H1 (cell line): ENCODE data around the gene PTGES2. TPM values are rescaled to one million over a fixed set of nuclear protein-coding genes. Genes with fewer than 3 reads are reported as not detected.

Experiments
- CTCF ChIA-PET: fragments of 300-600 bp; sonication (Branson Sonifier 250); formaldehyde crosslinking; loops from one replicate; lab custom pipeline; 2021; ENCODE audit not compliant: partially characterized antibody; lab: Charles Lee
- POLR2A ChIA-PET: fragments of 300-600 bp; sonication (Branson Sonifier 250); formaldehyde crosslinking; loops from one replicate; lab custom pipeline; 2021; ENCODE audit warnings: inconsistent platforms; ENCODE audit not compliant: partially characterized antibody; lab: Charles Lee
- DNase-seq, 2 experiments: peaks; one replicate each; pipeline versions ENCODE4 v3.0.0 to v3.0.0-alpha.2; 2010 to 2022; ENCODE audit warnings: low spot score in 2 of 2, low read depth in 1 of 2, mixed read lengths in 1 of 2
- FAIRE-seq: peaks from 2 replicates; lab custom pipeline; 2011; peaks lifted over from hg19 to GRCh38; lab: Jason Lieb, UNC
- H2AFZ ChIP-seq: 2 replicates; pipeline ENCODE4 v1.8.1; 2012; ENCODE audit warnings: low read length, inconsistent platforms
- H2AK5ac ChIP-seq: 2 replicates; pipeline ENCODE4 v1.6.1; 2013; ENCODE audit warnings: low read depth, low read length
- H2BK120ac ChIP-seq: replicated peaks from 2 replicates; pipeline ENCODE3; 2013; ENCODE audit warnings: low read depth, low read length, inconsistent platforms
- H2BK12ac ChIP-seq: 2 replicates; pipeline ENCODE4 v1.6.1; 2013; ENCODE audit warnings: low read depth, low read length
- H2BK15ac ChIP-seq: 2 replicates; pipeline ENCODE4 v1.6.1; 2013; ENCODE audit warnings: low read length
- H2BK20ac ChIP-seq: 2 replicates; pipeline ENCODE4 v1.6.1; 2013; ENCODE audit warnings: low read length
- H2BK5ac ChIP-seq: 2 replicates; pipeline ENCODE4 v1.6.1; 2013; ENCODE audit warnings: low read depth, low read length
- H3K14ac ChIP-seq: 2 replicates; pipeline ENCODE4 v1.6.1; 2013; ENCODE audit warnings: inconsistent platforms; ENCODE audit not compliant: insufficient read length
- H3K18ac ChIP-seq: 2 replicates; pipeline ENCODE4 v1.6.1; 2013; ENCODE audit warnings: low read length; ENCODE audit errors: extremely low read depth
- H3K23ac ChIP-seq: 2 replicates; pipeline ENCODE4 v1.6.1; 2013; ENCODE audit warnings: inconsistent platforms; ENCODE audit not compliant: insufficient read length
- H3K23me2 ChIP-seq: 2 replicates; pipeline ENCODE4 v1.6.1; 2013; ENCODE audit warnings: low read depth, low read length
- H3K27ac ChIP-seq: 2 replicates; pipeline ENCODE4 v1.6.1; 2011; ENCODE audit warnings: low read depth, low read length, inconsistent platforms
- H3K27me3 ChIP-seq, 4 experiments: replicated peaks in 1 of 4; 1 replicate in 1 of 4; 2 replicates in 3 of 4; pipeline versions ENCODE4 v1.6.1 to v1.8.1; 2011 to 2013; ENCODE audit warnings: low read length in 3 of 4, mild to moderate bottlenecking in 3 of 4, inconsistent platforms in 2 of 4, mixed read lengths in 2 of 4, moderate library complexity in 1 of 4; ENCODE audit not compliant: control insufficient read depth in 3 of 4, insufficient read depth in 3 of 4; ENCODE audit errors: extremely low read depth in 1 of 4
- H3K36me3 ChIP-seq, 4 experiments: 2 replicates each; pipeline versions ENCODE4 v1.6.1 to v1.8.1; 2011 to 2013; ENCODE audit warnings: mild to moderate bottlenecking in 4 of 4, low read length in 3 of 4, moderate library complexity in 2 of 4, control low read depth in 1 of 4, inconsistent platforms in 1 of 4; ENCODE audit not compliant: insufficient read depth in 4 of 4, control insufficient read depth in 2 of 4
- H3K4ac ChIP-seq: replicated peaks from 2 replicates; pipeline ENCODE3; 2013; ENCODE audit warnings: low read length, low read depth, mixed read lengths, inconsistent platforms; ENCODE audit not compliant: insufficient read length
- H3K4me1 ChIP-seq, 4 experiments: replicated peaks in 1 of 4; 1 replicate in 1 of 4; 2 replicates in 3 of 4; pipeline versions ENCODE4 v1.6.1 to v1.8.1; 2011 to 2013; ENCODE audit warnings: low read length in 3 of 4, inconsistent platforms in 2 of 4, mixed read lengths in 1 of 4; ENCODE audit not compliant: insufficient read depth in 4 of 4, control insufficient read depth in 3 of 4
- H3K4me2 ChIP-seq, 2 experiments: 2 replicates each; pipeline versions ENCODE4 v1.6.1 to v1.8.1; 2011 to 2013; ENCODE audit warnings: low read depth in 2 of 2, low read length in 2 of 2, control low read depth in 1 of 2, inconsistent platforms in 1 of 2, mild to moderate bottlenecking in 1 of 2; ENCODE audit not compliant: insufficient read depth in 1 of 2
- H3K4me3 ChIP-seq, 4 experiments: fragments of 200-600, 300-600 bp in 1 of 4; sonication (generic), shearing (Covaris generic), sonication (Bioruptor Twin) in 1 of 4; 2 replicates each; pipeline versions ENCODE4 v1.5.1 to v1.8.1; 2011 to 2016; ENCODE audit warnings: low read length in 4 of 4, low read depth in 3 of 4, control low read depth in 2 of 4, inconsistent platforms in 2 of 4, mild to moderate bottlenecking in 2 of 4, mixed read lengths in 1 of 4, moderate library complexity in 1 of 4; ENCODE audit not compliant: insufficient read depth in 2 of 4; ENCODE audit errors: extremely low read depth in 1 of 4
- H3K56ac ChIP-seq: replicated peaks from 2 replicates; pipeline ENCODE3; 2013; ENCODE audit warnings: low read depth, mild to moderate bottlenecking, mixed read lengths, low read length, inconsistent platforms; ENCODE audit not compliant: insufficient read length
- H3K79me1 ChIP-seq: 2 replicates; pipeline ENCODE4 v1.6.1; 2013; ENCODE audit warnings: low read depth, low read length, control low read depth
- H3K79me2 ChIP-seq, 2 experiments: 2 replicates each; pipeline versions ENCODE4 v1.6.1 to v1.8.1; 2012 to 2013; ENCODE audit warnings: low read length in 2 of 2, mild to moderate bottlenecking in 2 of 2, inconsistent platforms in 1 of 2; ENCODE audit not compliant: insufficient read depth in 2 of 2, control insufficient read depth in 1 of 2
- H3K9ac ChIP-seq, 4 experiments: replicated peaks in 1 of 4; 1 replicate in 1 of 4; 2 replicates in 3 of 4; pipeline versions ENCODE4 v1.6.1 to v1.8.1; 2011 to 2013; ENCODE audit warnings: low read depth in 3 of 4, low read length in 3 of 4, control low read depth in 2 of 4, mild to moderate bottlenecking in 2 of 4, moderate library complexity in 2 of 4, inconsistent platforms in 1 of 4; ENCODE audit errors: extremely low read depth in 1 of 4
- H3K9me3 ChIP-seq, 2 experiments: 2 replicates each; pipeline versions ENCODE4 v1.6.1 to v1.8.1; 2012 to 2013; ENCODE audit warnings: mild to moderate bottlenecking in 2 of 2, moderate library complexity in 2 of 2, control low read depth in 1 of 2, inconsistent platforms in 1 of 2, low read depth in 1 of 2, low read length in 1 of 2, mixed read lengths in 1 of 2; ENCODE audit not compliant: insufficient read depth in 2 of 2
- H4K20me1 ChIP-seq, 2 experiments: replicated peaks in 1 of 2; 2 replicates each; pipeline versions ENCODE3 to v1.8.1; 2011 to 2013; ENCODE audit warnings: inconsistent platforms in 2 of 2, low read length in 2 of 2, mild to moderate bottlenecking in 1 of 2; ENCODE audit not compliant: insufficient read depth in 2 of 2, control insufficient read depth in 1 of 2
- H4K5ac ChIP-seq: 2 replicates; pipeline ENCODE4 v1.6.1; 2013; ENCODE audit warnings: low read length, low read depth, mixed read lengths, inconsistent platforms; ENCODE audit not compliant: insufficient read length
- H4K8ac ChIP-seq: 2 replicates; pipeline ENCODE4 v1.8.0; 2013; ENCODE audit warnings: mild to moderate bottlenecking, moderate library complexity, low read length, inconsistent platforms; ENCODE audit not compliant: insufficient read depth; ENCODE audit errors: extremely low read depth
- H4K91ac ChIP-seq: replicated peaks from 2 replicates; pipeline ENCODE3; 2013; ENCODE audit warnings: low read length, mixed read lengths, inconsistent platforms; ENCODE audit not compliant: insufficient read length
- EZH2 ChIP-seq: fragments of 200-600 bp; sonication (generic); IDR thresholded peaks from 2 replicates; pipeline ENCODE4 v1.7.1; 2012; ENCODE audit warnings: low read depth, mild to moderate bottlenecking, moderate library complexity, low read length, inconsistent platforms; ENCODE audit not compliant: severe bottlenecking
- HDAC6 ChIP-seq: IDR thresholded peaks from one replicate; pipeline ENCODE4 v1.7.1; 2012; ENCODE audit warnings: low read depth, mild to moderate bottlenecking, inconsistent platforms, low read length, moderate library complexity
- POLR2A ChIP-seq, 2 experiments: IDR thresholded peaks; 1 replicate in 1 of 2; 2 replicates in 1 of 2; pipeline ENCODE4 v1.6.1; 2011; ENCODE audit warnings: low read depth in 2 of 2, low read length in 2 of 2, mild to moderate bottlenecking in 2 of 2; ENCODE audit errors: control extremely low read depth in 1 of 2
- POLR2AphosphoS5 ChIP-seq: IDR thresholded peaks from 2 replicates; pipeline ENCODE4 v1.6.1; 2011; ENCODE audit warnings: low read depth, low read length
- RFX5 ChIP-seq: IDR thresholded peaks from 2 replicates; pipeline ENCODE4 v1.6.1; 2011; ENCODE audit warnings: low read depth, low read length, improper control_type of control experiment, borderline replicate concordance
- WGBS, 2 experiments: shearing (Covaris generic) in 1 of 2; methylation state at CpG; one replicate each; pipeline versions ENCODE4 v1.1.6 to v1.1.7; 2013 to 2015; ENCODE audit warnings: low lambda C conversion rate in 2 of 2, mixed read lengths in 2 of 2, inconsistent platforms in 1 of 2, low coverage in 1 of 2, missing lambda C conversion rate in 1 of 2; ENCODE audit not compliant: insufficient replicate concordance in 2 of 2, insufficient coverage in 1 of 2, insufficient read length in 1 of 2; ENCODE audit errors: extremely low coverage in 1 of 2, missing lambda C conversion rate in 1 of 2; 5-methylcytosine and 5-hydroxymethylcytosine counted together
- polyA plus RNA-seq, 7 experiments: library from polyadenylated mRNA; depleted of rRNA in 3 of 7; stranded (reverse) in 5 of 7; unstranded in 2 of 7; fragments of >200 nt in 5 of 7; fragments of 200-250 nt in 2 of 7; gene quantifications; 1 replicate in 5 of 7; 2 replicates in 1 of 7; 4 replicates in 1 of 7; pipeline versions ENCODE4 v1.2.1 to v1.2.3, GENCODE V29; 2011 to 2013; ENCODE audit warnings: missing spikeins in 2 of 7, mixed read lengths in 2 of 7
- total RNA-seq: library from RNA; stranded (reverse); fragmentation: NEBNext Ultra II Directional; extraction: Animal tissue kit (Norgen Biotek cat#: 25700); gene quantifications from 2 replicates; pipeline ENCODE4 v1.2.1, GENCODE V29; 2021

Gene PTGES2
- total and polyA plus RNA-seq, 2 of the 8 experiments (the other 6 are each of a cell fraction or from before 2014, with no cell fraction given): 80.7 to 81.2 TPM

DNA sequence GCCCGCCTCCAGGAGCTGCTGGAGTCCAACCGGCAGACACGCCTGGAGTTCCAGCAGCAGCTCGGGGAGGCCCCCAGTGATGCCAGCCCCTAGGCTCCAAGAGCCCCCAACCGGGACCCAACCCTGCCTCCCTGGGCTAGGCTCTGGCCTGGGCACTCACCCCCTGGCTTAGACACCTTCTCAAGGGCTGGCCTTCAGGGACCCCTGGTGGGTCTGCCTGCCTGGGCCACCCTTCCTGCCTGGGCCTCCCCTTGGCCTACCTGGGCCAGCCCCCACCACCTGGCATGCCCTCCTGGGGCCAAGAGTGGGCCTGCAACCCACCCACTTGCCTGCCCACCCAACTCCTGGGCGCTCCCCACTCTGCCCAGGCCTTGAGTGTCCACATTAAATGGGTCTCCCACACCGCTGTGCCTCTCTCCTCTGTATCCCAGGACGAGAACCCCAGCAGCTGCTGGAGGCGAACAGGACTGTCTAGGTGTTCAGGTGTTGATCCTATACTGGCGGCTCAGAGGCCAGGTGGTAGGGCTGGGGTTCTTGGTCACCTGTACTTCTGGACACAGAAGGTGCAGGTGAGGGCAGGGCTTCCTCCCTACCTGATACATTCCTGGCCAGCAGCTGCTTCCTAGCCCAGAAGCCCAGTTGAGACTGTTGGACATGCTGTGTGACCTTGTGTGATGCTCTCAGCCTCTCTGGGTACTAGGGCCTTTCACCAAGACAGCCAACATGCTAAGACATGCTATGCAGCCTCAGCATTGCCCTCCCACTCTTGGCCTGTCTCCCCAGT lies 36.2 kb upstream of the PTGES2 start:
- Histone ChIP-seq H3K36me3 (peaks cover 3 to 44% (median 17%) of the 10 kb centered on the region in 4 experiments; a peak in 7 of 8 replicates), H3K4me2 (no peak overlapping the region), H3K23ac (no peak overlapping the region), H2BK20ac (no peak overlapping the region), H3K4me1 (peaks cover 0 to 11% (median 1%) of the 10 kb centered on the region in 4 experiments; a peak in 4 of 7 replicates), H2AFZ (no peak overlapping the region), H3K23me2 (peaks cover 5% of the 10 kb centered on the region; the same call in 1 of the 2 replicates), H2BK12ac (no peak overlapping the region), H3K79me1 (0 out of 2 replicates have a peak, but pooled peaks cover 8% of the 10 kb centered on the region), H4K8ac (no peak overlapping the region), H3K56ac (no peak overlapping the region), H4K20me1 (peaks cover under 1 to 4% of the 10 kb centered on the region in 2 experiments)
- CTCF ChIA-PET: interaction anchor here (1.6 kb wide), 1 partner anchor 14 kb away, joined by 4 read pairs; no protein-coding TSS in a partner anchor
- TF ChIP-seq EZH2 (no peak), POLR2A (IDR thresholded peaks at IDR 0.05; ENCODE audit: control extremely low read depth in 1 of 2, low read depth in 2 of 2, low read length in 2 of 2) (peak in 1 of 2 experiments; percentile 22; a peak in 1 of 3 replicates), RFX5 (no peak), POLR2AphosphoS5 (peak; percentile 17; the same call in 1 of the 2 replicates), HDAC6 (no peak)
- TF ChIP-seq, all 59 proteins: peak for 2
- Histone ChIP-seq H3K9ac (no peak overlapping the region), H3K27me3 (no peaks in the 10 kb centered on the region), H3K4ac (no peak overlapping the region), H3K27ac (no peak overlapping the region), H3K18ac (no peak overlapping the region), H3K9me3 (no peaks in the 10 kb centered on the region), H2BK5ac (no peak overlapping the region), H4K91ac (no peak overlapping the region), H2AK5ac (no peak overlapping the region), H4K5ac (no peak overlapping the region), H3K14ac (no peak overlapping the region), H3K4me3 (no peak overlapping the region), H2BK120ac (no peak overlapping the region), H3K79me2 (peaks cover 0 to 4% of the 10 kb centered on the region in 2 experiments; a peak in 1 of 4 replicates), H2BK15ac (no peak overlapping the region)
- WGBS, 2 experiments: 90% methylated on average over 10 of the region's 10 CpGs; no CpG with 5 or more reads in 1 of the 2 experiments
- DNase-seq: no peak
- POLR2A ChIA-PET: interaction anchor here (0.7 to 5.1 kb wide), 7 partner anchors 12 to 765 kb away, joined by 3 to 21 read pairs (median 4); partner anchors contain the start of gene PTGES2
- FAIRE-seq: no peak
